Peyer's patch (tissue), 4 donors: ENCODE results near the gene SLC39A10.

Experiments used
- CTCF ChIP-seq, 6 experiments: fragments of 450-650 bp in 4 of 6; fragments of 200-600 bp in 2 of 6; sonication (generic) in 1 of 6; IDR thresholded peaks; one replicate each; pipeline ENCODE4 v1.5.1; 2017 to 2019; ENCODE audit warnings: antibody characterized with exemption in 6 of 6, mild to moderate bottlenecking in 3 of 6, moderate library complexity in 1 of 6
- POLR2A ChIP-seq, 2 donors: fragments of 450-650 bp; IDR thresholded peaks; one replicate each; pipeline ENCODE4 v1.5.1; 2017; ENCODE audit warnings: antibody characterized with exemption in 2 of 2, mild to moderate bottlenecking in 2 of 2, moderate library complexity in 2 of 2

- no peak for TF ChIP-seq POLR2A (IDR thresholded peaks at IDR 0.05)
- TF ChIP-seq CTCF (IDR thresholded peaks at IDR 0.05), result no peak
Observed at GRCh38 chr2:195642679-195643068, 14.4 kb upstream of the SLC39A10 start.
